CD4-positive, alpha-beta T cell treated with Interleukin-4 for 1 hour (primary cell): Measurements from ENCODE around the gene CENPO.
"Not testable (repeated sequence)": the region's sequence is repeated elsewhere in the genome, so short reads cannot be mapped to it uniquely, and the experiment has no call there.

ENCODE experiments used
- DNase-seq, 2 donors: peaks; one replicate each; pipeline ENCODE4 v3.0.0-alpha.2; 2020 to 2022

The CENPO gene

DNA sequence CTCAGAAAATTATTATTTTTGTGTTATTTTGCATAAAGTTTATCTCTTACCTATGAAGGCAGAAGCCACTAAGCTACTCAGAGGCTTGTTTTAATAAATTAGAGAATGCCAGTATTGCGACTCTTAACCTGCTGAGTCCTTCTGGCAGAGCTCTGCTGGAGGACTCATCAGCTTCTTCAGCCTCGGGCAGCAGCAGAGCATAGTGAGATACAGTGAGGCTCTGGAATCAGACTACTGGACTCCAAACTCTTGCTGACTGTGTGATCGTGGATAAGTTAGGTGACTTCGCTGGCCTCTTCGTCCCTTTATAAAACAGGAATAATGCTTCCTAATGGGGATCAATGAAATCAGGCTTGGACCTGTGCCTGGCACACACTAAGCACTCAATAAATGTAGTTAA lies 1.8 kb upstream of the CENPO start:
- DNase-seq: no peak

DNA sequence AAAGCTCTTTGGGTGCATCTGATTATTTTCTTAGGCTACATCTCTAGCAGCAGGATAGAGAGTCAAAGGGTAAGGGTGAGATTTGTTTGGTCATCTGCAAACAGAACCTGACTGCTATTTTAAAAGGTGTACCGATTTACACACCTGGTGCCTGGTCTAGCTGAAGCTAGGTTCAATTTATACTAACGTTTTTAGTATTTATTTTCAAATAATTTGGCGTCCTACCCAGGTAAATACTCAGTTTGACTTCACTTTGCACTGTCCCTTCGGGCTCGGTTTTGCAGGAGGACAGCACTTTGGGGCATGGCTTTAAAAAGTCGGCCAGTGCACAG lies 717 bp upstream of the CENPO start:
- DNase-seq: no peak

DNA sequence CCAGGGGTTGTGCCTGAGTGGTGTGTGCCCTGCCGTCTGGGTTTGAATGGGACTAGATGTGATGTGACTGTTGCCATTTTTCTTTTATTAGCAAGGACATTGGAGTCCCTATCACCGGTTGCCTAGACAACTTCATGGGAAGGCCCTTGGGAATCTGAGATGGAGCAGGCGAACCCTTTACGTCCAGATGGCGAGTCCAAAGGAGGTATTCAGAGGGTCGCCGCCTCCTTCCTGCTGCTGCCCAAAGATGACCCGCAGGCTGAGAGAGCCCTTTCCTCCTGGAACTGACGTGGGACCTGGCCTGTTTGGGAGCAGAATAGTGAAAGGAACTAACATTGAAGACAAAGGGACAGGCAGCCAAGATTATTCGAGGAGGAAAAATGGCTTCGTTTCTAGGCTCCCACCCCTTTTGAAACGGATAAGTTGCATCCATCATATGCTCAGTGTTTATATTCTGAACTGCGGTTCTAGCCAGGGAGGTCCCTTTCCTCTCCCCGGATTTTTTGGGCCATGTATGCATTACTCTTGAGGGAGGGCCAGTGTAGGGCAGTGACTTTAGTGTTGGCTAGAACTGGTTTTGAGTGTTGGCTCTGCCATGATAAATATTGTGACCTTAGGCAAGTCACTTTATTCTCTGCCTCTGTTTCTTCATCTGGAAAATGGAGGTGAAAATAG lies 673 bp downstream of the CENPO start:
- DNase-seq: no peak

DNA sequence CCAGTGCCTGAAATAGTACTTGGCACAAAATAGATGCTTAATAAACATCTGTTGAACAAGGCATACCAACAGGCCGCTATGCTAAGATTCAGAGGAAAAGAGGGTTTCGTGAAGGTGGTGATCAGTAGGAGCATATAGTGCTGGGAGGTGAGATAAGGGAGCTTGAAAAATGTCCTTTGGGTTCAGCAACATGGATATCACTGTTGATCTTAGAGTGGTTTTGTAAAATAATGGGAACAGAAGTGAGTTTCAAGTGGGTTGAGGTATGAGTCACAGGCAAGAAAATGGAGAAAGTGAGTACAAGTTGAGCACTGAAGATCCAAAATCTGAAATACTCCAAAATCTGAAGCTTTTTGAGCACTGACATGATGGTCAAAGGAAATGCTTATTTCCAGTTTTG lies 4.4 kb downstream of the CENPO start:
- no peak for DNase-seq

DNA sequence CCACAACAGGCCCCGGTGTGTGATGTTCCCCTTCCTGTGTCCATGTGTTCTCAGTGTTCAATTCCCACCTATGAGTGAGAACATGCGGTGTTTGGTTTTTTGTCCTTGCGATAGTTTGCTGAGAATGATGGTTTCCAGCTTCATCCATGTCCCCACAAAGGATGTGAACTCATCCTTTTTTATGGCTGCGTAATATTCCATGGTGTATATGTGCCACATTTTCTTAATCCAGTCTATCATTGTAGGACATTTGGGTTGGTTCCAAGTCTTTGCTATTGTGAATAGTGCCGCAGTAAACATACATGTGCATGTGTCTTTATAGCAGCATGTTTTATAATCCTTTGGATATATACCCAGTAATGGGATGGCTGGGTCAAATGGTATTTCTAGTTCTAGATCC lies 7.3 kb downstream of the CENPO start:
- not testable (repeated sequence) for DNase-seq

DNA sequence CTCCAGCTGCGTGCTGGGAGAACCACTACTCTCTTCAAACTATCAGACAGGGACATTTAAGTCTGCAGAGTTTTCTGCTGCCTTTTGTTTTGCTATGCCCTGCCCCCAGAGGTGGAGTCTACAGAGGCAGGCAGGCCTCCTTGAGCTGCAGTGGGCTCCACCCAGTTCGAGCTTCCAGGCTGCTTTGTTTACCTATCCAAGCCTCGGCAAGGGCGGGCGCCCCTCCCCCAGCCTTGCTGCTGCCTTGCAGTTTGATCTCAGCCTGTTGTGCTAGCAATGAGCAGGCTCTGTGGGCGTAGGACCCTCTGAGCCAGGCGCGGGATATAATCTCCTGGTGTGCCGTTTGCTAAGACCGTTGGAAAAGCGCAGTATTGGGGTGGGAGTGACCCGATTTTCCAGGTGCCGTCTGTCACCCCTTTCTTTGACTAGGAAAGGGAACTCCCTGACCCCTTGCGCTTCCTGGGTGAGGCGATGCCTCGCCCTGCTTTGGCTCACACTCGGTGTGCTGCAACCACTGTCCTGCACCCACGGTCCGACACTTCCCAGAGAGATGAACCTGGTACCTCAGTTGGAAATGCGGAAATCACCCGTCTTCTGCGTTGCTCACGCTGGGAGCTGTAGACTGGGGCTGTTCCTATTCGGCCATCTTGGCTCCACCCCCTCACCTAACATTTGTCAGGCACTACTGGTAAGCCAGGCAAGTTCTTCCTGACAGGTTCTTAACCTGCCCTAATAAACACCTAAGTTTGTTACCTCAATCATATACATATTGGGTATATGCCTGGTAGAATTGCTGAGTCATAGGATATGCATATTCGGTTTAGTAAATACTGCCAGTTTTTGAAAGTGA lies 12.8 kb downstream of the CENPO start:
- DNase-seq: not testable (repeated sequence)

DNA sequence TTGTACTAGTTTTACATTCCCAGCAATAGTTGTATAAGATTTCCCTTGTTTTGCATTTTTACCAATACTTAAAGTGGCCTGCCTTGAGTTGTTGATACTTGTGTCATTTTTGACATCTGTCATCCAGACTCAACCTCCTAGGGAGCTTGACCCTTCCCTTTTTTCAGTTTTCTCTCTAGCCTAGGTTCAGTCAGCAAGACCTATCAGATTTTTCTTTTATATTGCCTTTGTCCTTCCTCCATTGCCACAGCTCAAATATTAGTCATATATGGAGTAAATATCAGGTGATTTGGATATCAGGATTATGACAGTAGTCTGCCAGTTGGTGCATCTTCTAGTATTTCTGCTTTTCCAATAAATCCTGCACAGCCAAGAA lies 13.4 kb downstream of the CENPO start:
- no peak for DNase-seq

DNA sequence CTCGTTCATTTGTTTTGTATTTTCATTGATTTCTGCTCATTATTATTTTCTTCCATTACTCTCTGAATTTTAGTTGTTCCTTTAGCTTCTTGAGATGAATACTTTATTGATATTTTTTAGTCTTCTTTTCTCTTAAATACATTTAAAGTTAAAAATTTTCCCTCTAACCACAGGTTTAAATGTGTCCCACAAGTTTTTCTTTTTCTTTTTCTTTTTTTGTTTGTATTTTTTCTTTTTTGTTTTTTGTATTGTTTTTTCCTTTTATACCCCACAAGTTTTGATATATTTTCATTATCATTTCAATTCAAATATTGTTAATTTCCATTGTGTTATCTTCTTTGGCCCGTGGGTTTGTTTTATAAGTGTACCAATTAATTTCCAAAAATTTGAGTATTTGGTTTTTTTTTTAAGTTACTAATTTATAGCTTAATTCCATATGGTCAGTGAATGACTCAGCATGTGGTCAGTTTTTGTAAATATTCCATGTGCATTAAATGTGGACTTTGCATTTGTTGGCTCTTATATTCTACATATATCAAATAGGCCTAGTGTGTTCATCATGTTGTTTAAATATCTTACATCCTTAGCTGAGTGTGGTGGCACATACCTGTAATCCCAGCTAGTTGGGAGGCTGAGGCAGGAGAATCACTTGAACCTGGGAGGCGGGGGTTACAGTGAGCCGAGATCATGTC lies 16.2 kb downstream of the CENPO start:
- no peak for DNase-seq

DNA sequence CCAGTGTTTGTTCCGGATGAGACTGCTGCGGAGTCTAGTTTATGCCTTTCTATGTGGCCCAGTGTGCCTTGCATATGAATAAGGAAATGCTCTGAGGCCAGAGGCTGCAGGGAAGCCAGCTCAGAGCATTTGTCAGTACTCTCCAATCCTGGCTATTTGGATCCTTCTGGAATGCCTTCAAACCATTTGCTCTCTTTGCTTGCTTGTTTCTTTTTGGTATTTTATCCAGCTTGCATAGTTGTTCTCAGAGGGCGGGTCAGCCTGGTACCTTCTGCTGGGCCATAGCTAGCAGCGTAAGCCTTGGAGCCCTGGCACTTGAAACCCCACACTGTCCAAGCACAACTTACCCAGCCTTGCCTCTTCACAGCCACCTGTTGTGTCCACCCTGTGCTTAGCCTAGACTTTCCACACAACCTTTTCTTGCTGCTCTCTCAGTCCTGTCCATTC lies 20.5 kb downstream of the CENPO start:
- no peak for DNase-seq

DNA sequence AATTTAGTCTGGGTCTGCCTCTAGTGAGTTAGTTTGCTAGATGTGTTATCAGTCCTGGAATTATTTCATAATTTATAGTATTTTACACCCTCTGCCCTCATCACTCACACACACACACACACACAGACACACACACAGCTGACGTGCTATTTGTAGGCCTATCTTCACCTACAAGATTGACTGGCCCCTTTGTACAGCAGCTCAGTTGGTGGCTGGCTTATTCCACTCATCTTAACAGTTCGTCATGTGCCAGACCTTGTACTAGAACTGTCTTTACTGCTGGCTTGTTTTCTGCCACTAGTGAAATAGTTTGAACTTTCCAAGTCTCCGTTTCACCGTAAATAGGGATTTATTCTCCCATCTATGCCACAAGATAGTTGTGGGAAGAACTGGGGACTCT lies 21.3 kb downstream of the CENPO start:
- no peak for DNase-seq

DNA sequence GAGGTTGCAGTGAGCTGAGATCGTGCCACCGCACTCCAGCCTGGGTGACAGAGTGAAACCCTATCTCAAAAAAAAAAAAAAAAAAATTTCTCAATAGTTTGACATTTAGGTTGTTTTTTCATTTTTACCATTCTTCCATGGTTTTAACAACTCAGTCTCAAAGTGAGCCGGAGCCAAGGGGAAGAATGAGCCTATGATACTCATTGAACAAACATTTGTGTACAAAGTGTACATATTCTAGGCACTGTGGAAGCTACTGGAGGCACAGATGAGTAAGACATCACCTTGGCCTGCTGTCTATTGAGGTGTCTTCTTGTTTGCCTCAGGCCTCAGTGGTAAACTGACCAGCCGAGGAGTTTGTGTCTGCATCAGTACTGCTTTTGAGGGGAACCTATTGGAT lies 21.9 kb downstream of the CENPO start:
- DNase-seq: no peak

DNA sequence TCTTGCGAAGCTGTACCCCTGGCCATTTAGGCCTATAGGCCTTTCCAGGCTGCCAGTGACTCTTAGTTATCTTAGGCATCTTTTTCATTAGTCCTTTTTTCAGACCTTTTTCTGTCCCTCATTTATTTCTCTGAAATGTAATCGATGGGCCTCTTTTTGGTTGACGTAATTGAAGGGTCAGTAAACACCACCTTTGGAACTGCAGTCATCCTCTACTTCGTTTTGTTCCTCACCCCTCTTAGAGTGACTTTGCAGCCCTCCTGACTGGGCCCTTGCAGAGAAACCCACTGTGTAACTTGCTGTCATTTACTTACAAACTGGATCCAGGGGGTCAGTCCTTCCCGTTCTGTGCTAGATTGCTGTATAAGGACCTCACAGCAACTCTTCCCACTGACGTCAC lies 23.2 kb downstream of the CENPO start:
- DNase-seq: no peak

DNA sequence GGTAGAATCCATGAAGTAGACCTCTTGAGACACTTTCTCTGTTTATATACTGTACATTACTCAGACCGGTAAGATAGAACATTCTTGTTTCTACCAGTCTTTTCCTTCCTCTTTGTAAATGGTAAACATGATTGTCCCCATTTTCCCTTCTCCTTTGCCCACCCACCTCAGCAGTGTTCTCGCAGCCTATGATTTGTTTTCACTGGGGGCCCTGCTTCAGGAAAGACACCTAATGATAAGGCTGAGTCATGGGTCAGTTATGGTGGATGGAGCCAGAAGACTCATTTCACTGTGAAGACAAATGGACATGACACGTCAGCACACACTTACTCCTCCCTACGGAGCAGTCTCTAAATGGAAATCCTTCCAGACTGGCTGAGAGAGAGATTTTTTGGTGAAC lies 23.7 kb downstream of the CENPO start:
- no peak for DNase-seq

DNA sequence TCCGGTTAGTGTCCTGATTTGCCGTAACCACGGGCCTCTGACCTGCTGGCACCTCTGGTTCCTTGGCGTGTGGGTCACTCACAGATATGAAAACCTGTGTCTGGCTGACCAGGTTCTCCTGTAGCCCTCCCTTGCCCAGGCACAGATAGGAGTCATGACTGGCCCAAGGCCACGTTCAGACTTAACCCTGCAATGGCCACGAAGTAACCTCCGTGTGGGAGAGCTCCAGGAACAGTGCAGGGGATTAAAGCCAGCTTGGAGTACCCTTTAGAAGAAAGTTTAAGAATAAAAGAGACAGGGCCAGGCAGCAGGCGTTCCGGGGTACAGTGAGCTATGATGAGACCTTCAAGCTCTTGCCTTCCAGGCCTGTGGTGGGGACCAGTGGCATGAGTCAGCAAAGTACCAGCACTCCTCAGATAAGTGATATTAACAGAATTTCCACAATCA lies 25.5 kb downstream of the CENPO start:
- no peak for DNase-seq

DNA sequence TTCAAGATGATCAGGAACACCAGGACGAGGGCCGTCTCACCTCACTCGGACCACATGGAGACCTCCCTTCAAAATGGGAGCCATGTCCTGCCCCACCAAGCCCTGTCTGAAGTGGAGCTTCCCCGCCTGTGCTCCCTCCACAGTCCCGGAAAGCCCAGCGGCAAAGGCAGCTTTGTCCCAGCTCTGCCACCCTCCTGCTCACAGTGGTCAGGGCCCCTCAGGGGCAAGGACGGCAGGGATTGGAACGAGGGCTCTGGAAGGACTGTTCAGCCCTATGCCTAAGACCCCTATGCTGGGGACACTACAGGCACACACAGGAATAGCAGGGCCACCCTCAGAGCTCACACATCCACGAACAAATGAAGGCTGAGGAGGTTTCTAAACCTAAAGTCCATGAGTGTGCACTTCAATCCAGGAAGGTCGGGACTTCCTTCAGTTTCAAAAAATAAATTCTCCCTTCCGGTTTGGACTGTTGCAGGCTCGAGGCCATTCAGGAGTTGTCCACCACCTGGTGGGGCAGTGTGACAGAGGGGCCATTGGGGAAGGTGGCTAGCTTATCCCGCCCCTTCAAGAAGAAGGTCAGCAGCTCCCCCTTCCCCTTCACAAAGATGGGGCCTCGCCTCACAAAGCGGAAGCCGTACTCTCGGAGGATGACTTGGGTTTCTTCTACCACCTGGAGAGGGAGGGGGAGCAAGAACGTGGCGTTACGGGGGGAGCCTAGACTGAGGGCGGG lies 26.4 kb downstream of the CENPO start:
- DNase-seq: no peak

DNA sequence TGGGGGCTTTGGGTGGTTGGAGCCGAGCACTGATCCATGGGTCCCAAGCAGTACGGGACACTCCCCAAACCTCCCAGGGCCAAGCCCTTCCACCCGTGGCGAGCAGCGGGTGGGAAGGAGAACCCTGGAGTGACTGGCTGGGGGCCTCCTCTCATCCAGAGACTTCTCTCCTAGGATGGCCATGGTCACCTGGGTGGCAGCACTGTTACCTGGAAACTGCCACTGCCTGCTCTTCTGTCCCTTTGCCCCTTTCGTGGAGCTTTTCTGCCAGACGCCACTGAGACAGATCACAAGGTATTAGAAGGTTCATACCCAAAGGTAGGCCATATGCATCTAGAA lies 26.9 kb downstream of the CENPO start:
- DNase-seq: no peak

DNA sequence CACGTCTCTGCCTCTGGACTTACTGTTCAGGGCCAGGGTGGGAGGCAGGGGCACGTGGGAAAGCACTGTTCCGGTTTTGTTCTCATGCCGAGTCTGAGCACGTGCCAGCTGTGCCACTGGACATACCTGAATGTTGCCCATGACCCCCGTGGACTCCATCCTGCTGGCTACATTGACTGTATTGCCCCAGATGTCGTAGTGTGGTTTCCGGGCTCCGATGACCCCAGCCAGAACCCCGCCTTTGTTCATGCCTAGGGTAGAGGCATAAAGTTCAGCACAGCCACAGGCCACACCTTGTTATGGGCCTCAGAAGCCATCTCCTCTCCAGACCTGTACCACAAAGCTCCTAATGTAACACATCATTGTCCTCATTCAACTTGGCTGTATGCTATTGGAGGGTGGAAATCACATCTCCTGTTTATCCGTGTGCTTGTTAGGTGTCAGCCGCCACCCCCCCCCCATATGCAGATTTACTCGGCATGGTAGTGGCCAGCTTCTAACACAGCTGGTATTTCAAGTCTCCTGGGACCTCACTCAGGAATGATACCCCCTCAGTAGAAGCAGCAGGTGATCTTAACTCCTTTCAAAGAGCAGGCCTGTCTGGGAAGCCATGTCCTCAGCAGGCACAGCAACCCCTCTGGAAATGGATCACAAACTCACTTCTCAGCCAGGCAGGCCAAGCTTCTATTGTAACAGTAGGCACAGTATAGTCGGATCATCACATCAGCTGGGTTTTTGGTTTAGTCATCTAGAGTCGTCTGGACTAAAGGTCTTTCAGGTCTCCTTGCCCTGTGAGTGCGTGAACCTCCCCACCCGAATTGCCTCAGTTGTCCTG lies 27.6 kb downstream of the CENPO start:
- no peak for DNase-seq

DNA sequence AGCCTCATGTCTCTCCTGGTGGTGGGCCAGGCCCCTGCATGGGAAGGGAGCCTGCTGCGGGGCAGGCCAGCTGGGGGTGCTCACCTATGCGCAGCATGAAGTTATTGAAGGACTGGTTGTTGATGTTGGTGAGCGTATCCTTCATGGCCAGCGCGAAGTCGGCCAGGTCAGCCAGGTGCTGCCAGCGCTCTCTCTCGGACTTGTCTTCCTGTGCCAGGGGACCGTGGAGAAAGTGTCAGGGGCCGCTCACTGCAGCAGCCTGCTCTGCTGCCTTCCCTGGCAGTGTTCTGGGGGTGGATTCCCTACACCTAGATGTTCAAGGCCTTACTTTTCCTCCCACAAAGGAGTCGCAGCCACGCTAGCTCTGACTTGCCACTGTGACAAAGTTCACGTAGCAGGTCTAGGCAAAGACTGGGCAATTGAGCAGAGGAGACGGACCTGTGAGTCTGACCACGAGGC lies 28.2 kb downstream of the CENPO start:
- no peak for DNase-seq

DNA sequence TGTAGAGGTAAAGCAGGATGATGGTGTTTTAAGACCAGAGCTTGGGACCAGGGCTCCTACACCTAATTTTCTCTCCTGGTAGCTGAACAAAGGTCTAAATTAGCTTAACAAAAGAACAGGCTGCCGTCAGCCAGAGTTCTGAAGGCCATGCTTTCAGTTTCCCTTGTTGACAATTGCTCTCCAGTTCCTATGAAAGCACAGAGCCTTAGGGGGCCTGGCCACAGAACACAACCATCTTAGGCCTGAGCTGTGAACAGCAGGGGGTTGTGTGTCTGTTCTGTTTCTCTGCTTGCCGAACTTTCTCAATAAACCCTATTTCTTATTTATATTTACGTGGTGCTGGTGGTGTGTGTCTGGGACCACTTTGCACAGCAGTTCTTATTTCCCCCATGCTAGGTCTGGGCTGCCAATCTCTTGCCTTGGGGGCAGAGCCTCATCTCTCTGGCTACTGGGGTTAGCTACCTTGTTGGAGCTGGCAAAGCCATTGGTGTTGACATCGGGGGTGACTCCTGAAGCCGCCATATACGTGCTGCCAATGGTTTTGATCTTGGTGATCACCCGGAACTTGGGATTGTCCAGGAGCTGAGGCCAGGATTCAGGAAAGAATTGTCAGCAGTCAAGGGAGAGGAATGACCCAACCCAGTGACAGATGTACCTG lies 29.0 kb downstream of the CENPO start:
- DNase-seq: no peak

DNA sequence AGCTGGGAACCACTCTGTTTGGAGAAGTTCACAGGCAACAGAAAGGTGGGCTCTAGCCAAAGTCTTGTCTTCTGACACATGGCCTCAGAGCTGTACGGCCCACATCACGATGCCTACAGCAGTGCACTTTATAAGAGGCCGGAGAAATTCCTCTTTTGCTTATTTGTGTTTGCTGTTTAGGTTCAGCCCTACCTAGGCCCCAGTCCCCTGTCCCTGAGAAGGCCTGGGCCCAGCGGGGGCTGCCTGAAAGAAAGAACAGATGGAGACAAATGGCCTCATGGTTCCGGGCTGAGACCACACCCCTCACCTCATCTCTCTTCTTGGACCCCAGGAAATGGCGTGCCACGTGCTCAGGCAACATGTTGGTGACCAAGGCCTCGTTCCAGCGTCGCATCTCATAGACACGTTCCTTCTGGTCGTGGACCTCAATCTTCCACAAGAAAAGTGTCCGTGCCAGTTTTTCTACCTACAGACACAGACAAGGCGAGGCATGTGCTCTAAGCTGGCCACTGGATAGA lies 30.9 kb downstream of the CENPO start:
- no peak for DNase-seq
